Immature natural killer cell (primary cell): Measurements from ENCODE around the gene CCDC195. TPM values are rescaled to one million over a fixed set of nuclear protein-coding genes. Genes with fewer than 3 reads are reported as not detected.

ENCODE experiments used
- polyA plus RNA-seq, 3 donors: library from polyadenylated mRNA; unstranded; fragments of 300-500 nt; fragmentation: Illumina TruSeq; gene quantifications; one replicate each; pipeline ENCODE4 v1.2.3, GENCODE V29; 2021

The CCDC195 gene
- polyA plus RNA-seq, 3 donors from 2014 or later, result not detected

Other genes with a start within 250 kb of the CCDC195 start
- 10 to 100 TPM; 13.6 to 36.3 (median 18.5) TPM for gene CUL3, start 131.0 kb downstream of the CCDC195 start, polyA plus RNA-seq